ENCODE data around the gene ST6GALNAC6. TPM values are rescaled to one million over a fixed set of nuclear protein-coding genes. Genes with fewer than 3 reads are reported as not detected.

The ST6GALNAC6 gene
- total and polyA plus RNA-seq, 2 of the 4 experiments (the other 2 are of a cell fraction) = 35.7 to 48.6 TPM

GRCh38 chr9:127928676-127929624, 29.5 kb upstream of the ST6GALNAC6 start:
- H3K27me3 ChIP-seq (ENCODE audit: control insufficient read depth, insufficient read depth, low read length) = no peaks in the 10 kb centered on the region
- no peak overlapping the region for H4K8ac ChIP-seq (ENCODE audit: low read depth in 2 of 2, low read length in 2 of 2)
- no peaks in the 10 kb centered on the region for H3K9me3 ChIP-seq (ENCODE audit: control insufficient read depth, insufficient read depth, low read length)
- in situ Hi-C loops (cut with MboI; ENCODE audit: low sequenced_read_pairs) = no loop called here
- H2BK120ac ChIP-seq (ENCODE audit: low read depth, low read length) = 0 out of 2 replicates have a peak overlapping the region, but pooled peaks have one; percentile 2
- POLR2A ChIA-PET (ENCODE audit: unreplicated experiment) = no interaction called here
- H3K4me1 ChIP-seq (ENCODE audit: control insufficient read depth, insufficient read depth, low read length) = peaks cover 8% of the 10 kb centered on the region
- no peak overlapping the region for H3K4me3 ChIP-seq (ENCODE audit: insufficient read depth, low read depth, low read length)
- no peak overlapping the region for H3K18ac ChIP-seq (ENCODE audit: low read depth, low read length)
- no peak overlapping the region for H3K56ac ChIP-seq (ENCODE audit: extremely low read depth, insufficient read depth, low read length)
- H2AFZ ChIP-seq (replicated peaks; ENCODE audit: low read length, poor library complexity) = peak overlapping the region; percentile 43
- DNase-seq (no peak), ATAC-seq (ENCODE audit: low read depth) (no peak)
- WGBS, 2 experiments (ENCODE audit: extremely low coverage in 2 of 2, insufficient read length in 1 of 2) = 72% methylated on average over 4 of the region's 11 CpGs; no CpG with 5 or more reads in 1 of the 2 experiments
- no peak overlapping the region for H4K91ac ChIP-seq (ENCODE audit: insufficient read depth, low read depth, low read length)
- H3K4ac ChIP-seq (ENCODE audit: low read depth, low read length) = peak overlapping the region; percentile 26; the same call in 1 of the 2 replicates
- CTCF ChIA-PET = no interaction called here
- H2AK5ac ChIP-seq (ENCODE audit: low read depth, low read length) = peak overlapping the region; percentile 80
- H2AK9ac ChIP-seq (replicated peaks; ENCODE audit: low read depth, low read length, poor library complexity) = peak overlapping the region; percentile 37
- H4K20me1 ChIP-seq (ENCODE audit: insufficient read depth, low read length) = peaks cover 11% of the 10 kb centered on the region
- H3K9ac ChIP-seq (ENCODE audit: low read depth, low read length) = no peak overlapping the region
- no peak overlapping the region for H3K27ac ChIP-seq (ENCODE audit: insufficient read depth, low read length)
- peak overlapping the region; percentile 16 for H3K23ac ChIP-seq (ENCODE audit: low read depth, low read length)
- no peak overlapping the region for H2BK5ac ChIP-seq (ENCODE audit: low read depth, low read length, poor library complexity, severe bottlenecking)
- H4K5ac ChIP-seq (ENCODE audit: low read depth, low read length) = no peak overlapping the region
- intact Hi-C loops (cut with micrococcal nuclease) = loop anchor here (10.0 kb wide), 2 partner anchors 424 to 724 kb away; no protein-coding TSS in a partner anchor
- dilution Hi-C loops (cut with HindIII; ENCODE audit: low sequenced_read_pairs, unreplicated experiment) = no loop called here
- no peak overlapping the region for H3K4me2 ChIP-seq (ENCODE audit: low read depth, low read length)
- no peak overlapping the region for H3K14ac ChIP-seq (replicated peaks; ENCODE audit: low read depth, low read length)
- no peak overlapping the region for H2BK15ac ChIP-seq (ENCODE audit: low read depth, low read length)
- H3K36me3 ChIP-seq (ENCODE audit: control insufficient read depth, insufficient read depth, low read length) = no peaks in the 10 kb centered on the region; the same call in 1 of the 2 replicates
- H3K79me1 ChIP-seq (ENCODE audit: low read depth in 1 of 2, low read length in 2 of 2) = peaks cover 0 to 18% of the 10 kb centered on the region in 2 experiments; a peak in 2 of 4 replicates
- BruUV-seq (replicated peaks) = no TSS peak
- TF ChIP-seq NFE2L2 (IDR thresholded peaks at IDR 0.05; ENCODE audit: low read depth, low read length) (no peak), POLR2A (IDR thresholded peaks at IDR 0.05; ENCODE audit: low read depth, low read length) (no peak), RCOR1 (IDR thresholded peaks at IDR 0.05; ENCODE audit: insufficient replicate concordance, low read length) (no peak), FOS (IDR thresholded peaks at IDR 0.05; ENCODE audit: low read depth, low read length) (no peak), MXI1 (IDR thresholded peaks at IDR 0.05; ENCODE audit: borderline replicate concordance, low read depth, low read length) (no peak), SMC3 (IDR thresholded peaks at IDR 0.05; ENCODE audit: low read depth, low read length) (no peak), RAD21 (IDR thresholded peaks at IDR 0.05; ENCODE audit: low read length) (no peak), MAZ (IDR thresholded peaks at IDR 0.05; ENCODE audit: borderline replicate concordance, low read depth, low read length) (no peak), CEBPB (IDR thresholded peaks at IDR 0.05; ENCODE audit: low read depth, low read length) (no peak), RFX5 (IDR thresholded peaks at IDR 0.05; ENCODE audit: low read depth, low read length) (no peak)
- TF ChIP-seq, protein P1, sequence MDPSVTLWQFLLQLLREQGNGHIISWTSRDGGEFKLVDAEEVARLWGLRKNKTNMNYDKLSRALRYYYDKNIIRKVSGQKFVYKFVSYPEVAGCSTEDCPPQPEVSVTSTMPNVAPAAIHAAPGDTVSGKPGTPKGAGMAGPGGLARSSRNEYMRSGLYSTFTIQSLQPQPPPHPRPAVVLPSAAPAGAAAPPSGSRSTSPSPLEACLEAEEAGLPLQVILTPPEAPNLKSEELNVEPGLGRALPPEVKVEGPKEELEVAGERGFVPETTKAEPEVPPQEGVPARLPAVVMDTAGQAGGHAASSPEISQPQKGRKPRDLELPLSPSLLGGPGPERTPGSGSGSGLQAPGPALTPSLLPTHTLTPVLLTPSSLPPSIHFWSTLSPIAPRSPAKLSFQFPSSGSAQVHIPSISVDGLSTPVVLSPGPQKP (IDR thresholded peaks at IDR 0.05; ENCODE audit: borderline replicate concordance, low read depth, low read length) = no peak
- TF ChIP-seq, protein P2, sequence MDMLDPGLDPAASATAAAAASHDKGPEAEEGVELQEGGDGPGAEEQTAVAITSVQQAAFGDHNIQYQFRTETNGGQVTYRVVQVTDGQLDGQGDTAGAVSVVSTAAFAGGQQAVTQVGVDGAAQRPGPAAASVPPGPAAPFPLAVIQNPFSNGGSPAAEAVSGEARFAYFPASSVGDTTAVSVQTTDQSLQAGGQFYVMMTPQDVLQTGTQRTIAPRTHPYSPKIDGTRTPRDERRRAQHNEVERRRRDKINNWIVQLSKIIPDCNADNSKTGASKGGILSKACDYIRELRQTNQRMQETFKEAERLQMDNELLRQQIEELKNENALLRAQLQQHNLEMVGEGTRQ (IDR thresholded peaks at IDR 0.05; ENCODE audit: low read depth, low read length) = no peak
- H2BK20ac ChIP-seq (ENCODE audit: low read depth, low read length) = no peak overlapping the region
- peaks cover 18% of the 10 kb centered on the region for H3K9me1 ChIP-seq (ENCODE audit: insufficient read depth, low read length)

All from IMR-90 (cell line).